CD8-positive, alpha-beta memory T cell (primary cell): ENCODE measurements around the gene AARSD1. TPM values are rescaled to one million over a fixed set of nuclear protein-coding genes. Genes with fewer than 3 reads are reported as not detected.
A peak's percentile ranks its signal among the peaks of the same experiment; 100 is the strongest.
"Not testable (repeated sequence)": the region's sequence is repeated elsewhere in the genome, so short reads cannot be mapped to it uniquely, and the experiment has no call there.

Source experiments
- CTCF ChIA-PET: fragments of 350-600 bp; sonication (Branson Sonifier 250); formaldehyde crosslinking; loops from one replicate; lab custom pipeline; 2021; ENCODE audit warnings: antibody characterized with exemption; lab: Charles Lee
- POLR2A ChIA-PET: fragments of 350-600 bp; sonication (Branson Sonifier 250); formaldehyde crosslinking; loops from one replicate; lab custom pipeline; 2021; ENCODE audit warnings: antibody characterized with exemption; lab: Charles Lee
- DNase-seq, 5 donors: peaks; one replicate each; pipeline versions ENCODE4 v3.0.0 to v3.0.0-alpha.2; 2020 to 2022; ENCODE audit warnings: mixed read lengths in 1 of 5
- H3K27ac ChIP-seq: one replicate; pipeline ENCODE4 v1.7.0; 2013; ENCODE audit warnings: low read depth, mild to moderate bottlenecking, low read length, moderate library complexity
- H3K27me3 ChIP-seq: 2 replicates; pipeline ENCODE4 v1.7.0; 2013; ENCODE audit warnings: low read length, mild to moderate bottlenecking; ENCODE audit not compliant: insufficient read depth, poor library complexity, severe bottlenecking
- H3K36me3 ChIP-seq: 2 replicates; pipeline ENCODE4 v1.7.0; 2013; ENCODE audit warnings: mild to moderate bottlenecking, low read length, moderate library complexity; ENCODE audit not compliant: insufficient read depth
- H3K4me1 ChIP-seq: 2 replicates; pipeline ENCODE4 v1.7.0; 2013; ENCODE audit warnings: mild to moderate bottlenecking, low read length, moderate library complexity; ENCODE audit not compliant: insufficient read depth
- H3K4me3 ChIP-seq: 2 replicates; pipeline ENCODE4 v1.7.0; 2013; ENCODE audit warnings: mild to moderate bottlenecking, low read length
- H3K9me3 ChIP-seq: 2 replicates; pipeline ENCODE4 v1.7.0; 2013; ENCODE audit warnings: mild to moderate bottlenecking, low read length
- H3K27ac Mint-ChIP-seq, 8 donors: one replicate each; pipeline ENCODE4 v1.8.0; 2020 to 2021; ENCODE audit warnings: mixed read lengths in 8 of 8, mild to moderate bottlenecking in 6 of 8, inconsistent platforms in 3 of 8, moderate library complexity in 3 of 8
- H3K27me3 Mint-ChIP-seq, 2 donors: one replicate each; pipeline ENCODE4 v1.8.0; 2020 to 2021; ENCODE audit warnings: mixed read lengths in 2 of 2, mild to moderate bottlenecking in 1 of 2, moderate library complexity in 1 of 2
- H3K36me3 Mint-ChIP-seq, 3 donors: one replicate each; pipeline ENCODE4 v1.8.0; 2020 to 2021; ENCODE audit warnings: mixed read lengths in 3 of 3, inconsistent platforms in 1 of 3, mild to moderate bottlenecking in 1 of 3
- H3K4me1 Mint-ChIP-seq, 3 donors: one replicate each; pipeline ENCODE4 v1.8.0; 2020 to 2021; ENCODE audit warnings: mixed read lengths in 3 of 3, inconsistent platforms in 1 of 3, mild to moderate bottlenecking in 1 of 3
- H3K4me3 Mint-ChIP-seq, 7 donors: one replicate each; pipeline ENCODE4 v1.8.0; 2020 to 2021; ENCODE audit warnings: mixed read lengths in 7 of 7, mild to moderate bottlenecking in 6 of 7, moderate library complexity in 4 of 7, inconsistent platforms in 2 of 7
- H3K9me3 Mint-ChIP-seq, 5 donors: one replicate each; pipeline ENCODE4 v1.8.0; 2020 to 2022; ENCODE audit warnings: mixed read lengths in 5 of 5, mild to moderate bottlenecking in 3 of 5, moderate library complexity in 2 of 5, inconsistent platforms in 1 of 5
- polyA plus RNA-seq: library from polyadenylated mRNA; unstranded; fragments of 300-500 nt; fragmentation: Illumina TruSeq; gene quantifications from one replicate; pipeline ENCODE4 v1.2.3, GENCODE V29; 2021
- total RNA-seq, 2 experiments: library from RNA; stranded (reverse); gene quantifications; one replicate each; pipeline ENCODE4 v1.2.3, GENCODE V29; 2021

Gene AARSD1
- total and polyA plus RNA-seq, 3 experiments from 2014 or later, result 39.4 to 102 (median 99.1) TPM

DNA sequence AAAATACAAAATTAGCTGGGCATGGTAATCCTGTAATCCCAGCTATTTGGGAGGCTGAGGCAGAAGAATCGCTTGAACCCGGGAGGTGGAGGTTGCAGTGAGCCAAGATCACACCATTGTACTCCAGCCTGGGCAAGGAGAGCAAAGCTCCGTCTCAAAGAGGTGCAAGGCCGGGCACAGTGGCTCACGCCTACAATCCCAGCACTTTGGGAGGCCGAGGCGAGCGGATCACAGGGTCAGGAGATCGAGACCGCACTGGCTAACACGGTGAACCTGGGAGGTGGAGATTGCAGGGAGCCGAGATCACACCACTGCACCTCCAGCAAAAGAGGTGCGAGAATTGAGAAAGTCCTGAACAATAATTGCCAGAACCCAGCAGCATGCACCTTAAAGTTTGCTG, 36.6 kb upstream of the AARSD1 start:
- H3K9me3 ChIP-seq, H3K9me3 Mint-ChIP-seq, H3K27ac ChIP-seq, POLR2A ChIA-PET, DNase-seq, H3K4me3 ChIP-seq, CTCF ChIA-PET, H3K27me3 Mint-ChIP-seq, H3K27me3 ChIP-seq: not testable (repeated sequence)
- peaks cover 22% of the 10 kb centered on the region for H3K4me1 ChIP-seq
- Mint-ChIP-seq H3K27ac (peak overlapping the region in 2 of 8 donors; percentile 51 to 66), H3K4me1 (peaks cover 19 to 31% (median 29%) of the 10 kb centered on the region in 3 donors), H3K4me3 (peak overlapping the region in 1 of 7 donors; percentile 35), H3K36me3 (peaks cover 3 to 57% (median 4%) of the 10 kb centered on the region in 3 donors)
- peaks cover 18% of the 10 kb centered on the region for H3K36me3 ChIP-seq

DNA sequence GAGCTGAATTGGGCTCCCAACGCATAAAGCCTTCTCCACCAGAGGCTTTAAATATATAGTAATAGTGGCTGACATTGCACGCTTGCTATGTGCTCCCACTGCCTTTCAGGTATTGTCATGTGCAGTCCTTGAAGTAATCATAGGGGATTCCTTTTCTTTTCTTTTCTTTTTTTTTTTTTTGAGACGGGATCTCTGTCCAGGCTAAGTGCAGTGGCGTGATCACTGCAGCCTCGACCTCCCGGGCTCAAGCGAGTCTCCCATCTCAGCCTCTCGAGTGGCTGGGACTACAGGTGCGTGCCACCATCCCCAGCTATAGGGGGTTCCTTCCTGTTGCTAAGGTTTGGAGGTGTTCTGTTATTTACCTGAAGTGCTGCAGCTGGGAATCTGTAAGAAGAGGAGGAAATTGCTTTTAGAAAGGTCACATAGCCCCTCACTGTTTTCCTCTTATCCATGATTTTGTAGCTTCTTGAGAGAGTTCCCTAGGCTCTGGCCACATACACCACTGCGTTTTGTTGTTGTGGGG, 34.8 kb upstream of the AARSD1 start:
- ChIA-PET POLR2A (interaction anchor here (0.7 to 2.2 kb wide), 12 partner anchors 8 to 485 kb away, joined by 4 to 28 read pairs (median 7); partner anchors contain the start of genes DHX8, IFI35, NBR1 and RND2), CTCF (interaction anchor here (1.1 to 2.4 kb wide), 10 partner anchors 8 to 484 kb away, joined by 3 to 16 read pairs (median 8); partner anchors contain the start of genes BRCA1, DHX8, IFI35 and PTGES3L)
- Mint-ChIP-seq H3K36me3 (peaks cover 3 to 57% (median 4%) of the 10 kb centered on the region in 3 donors), H3K4me3 (peak overlapping the region; percentile 79 to 97 (median 96)), H3K27me3 (no peaks in the 10 kb centered on the region), H3K27ac (peak overlapping the region; percentile 89 to 100 (median 99)), H3K4me1 (peaks cover 22 to 31% (median 29%) of the 10 kb centered on the region in 3 donors), H3K9me3 (no peaks in the 10 kb centered on the region)
- H3K4me3 ChIP-seq, result peak overlapping the region; percentile 90
- DNase-seq, result no peak
- H3K9me3 ChIP-seq, result no peaks in the 10 kb centered on the region
- peaks cover 18% of the 10 kb centered on the region for H3K36me3 ChIP-seq
- peak overlapping the region; percentile 94 for H3K27ac ChIP-seq
- H3K4me1 ChIP-seq, result peaks cover 22% of the 10 kb centered on the region
- H3K27me3 ChIP-seq, result no peaks in the 10 kb centered on the region

DNA sequence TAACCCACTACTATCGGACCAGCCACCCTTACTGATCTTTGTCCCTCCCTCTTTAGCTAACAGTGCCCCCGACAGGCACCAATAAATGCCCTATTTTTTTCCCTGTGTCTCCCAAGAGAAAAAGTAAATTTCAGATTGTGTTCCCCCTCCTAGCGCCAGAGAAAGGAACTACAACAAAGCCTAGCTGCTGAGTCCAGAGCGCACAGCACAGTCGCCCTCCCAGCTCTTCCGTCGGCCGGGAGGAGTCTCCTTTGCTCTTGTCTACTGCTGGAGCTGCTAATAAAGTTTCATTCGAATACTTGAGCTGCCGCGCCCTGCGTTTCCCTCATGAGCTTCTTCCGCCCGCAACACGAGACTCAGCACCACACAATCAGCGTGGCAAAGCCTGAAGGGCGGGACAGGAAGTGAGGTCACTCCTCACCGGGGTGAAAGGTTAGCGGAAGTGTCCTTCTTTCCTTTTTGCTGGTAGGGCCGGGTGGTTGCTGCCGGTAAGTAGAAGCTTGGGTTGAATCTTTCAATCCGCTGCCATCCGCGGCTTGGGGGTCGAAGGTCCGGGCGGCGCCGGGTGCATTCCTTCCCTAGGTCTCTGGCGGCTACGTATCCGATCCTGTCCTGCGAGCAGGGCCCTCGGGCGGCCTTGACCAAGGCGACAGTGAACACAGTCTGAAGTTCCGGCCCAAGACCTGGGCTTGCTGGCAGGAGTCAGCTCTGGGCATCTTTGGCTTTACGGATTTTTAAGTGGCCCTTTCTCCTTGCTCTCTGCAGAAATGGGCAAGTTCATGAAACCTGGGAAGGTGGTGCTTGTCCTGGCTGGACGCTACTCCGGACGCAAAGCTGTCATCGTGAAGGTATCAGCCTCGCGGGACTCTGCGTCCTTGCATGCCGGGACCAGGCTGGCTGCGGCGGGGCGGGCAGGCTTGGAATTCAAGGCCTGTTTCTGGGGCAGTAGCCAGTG, 34.0 kb upstream of the AARSD1 start, which contains the start of gene RPL27:
Gene RPL27, plus strand, starts transcription at position 436 of the 955 bp plus-strand sequence. Its CDS starts 332 bp downstream, at position 768.
- POLR2A ChIA-PET, result interaction anchor here (0.6 to 2.2 kb wide), 28 partner anchors 9 to 1904 kb away, joined by 3 to 28 read pairs (median 5); partner anchors contain the start of genes ARL4D, BECN1, BRCA1 and DHX8
- peak within 1 kb of the TSS; percentile 79 to 97 (median 96) for H3K4me3 Mint-ChIP-seq
- H3K9me3 Mint-ChIP-seq, result no peaks in the 10 kb centered on the region
- H3K27ac Mint-ChIP-seq, result peak within 1 kb of the TSS; percentile 89 to 100 (median 99)
- H3K36me3 Mint-ChIP-seq, result peaks cover 3 to 56% (median 4%) of the 10 kb centered on the region in 3 donors
- H3K27me3 Mint-ChIP-seq, result no peaks in the 10 kb centered on the region
- Histone ChIP-seq H3K9me3 (no peaks in the 10 kb centered on the region), H3K4me3 (peak within 1 kb of the TSS; percentile 90), H3K36me3 (peaks cover 18% of the 10 kb centered on the region), H3K27ac (peak within 1 kb of the TSS; percentile 94), H3K27me3 (no peaks in the 10 kb centered on the region), H3K4me1 (peaks cover 22% of the 10 kb centered on the region)
- H3K4me1 Mint-ChIP-seq, result peaks cover 22 to 31% (median 29%) of the 10 kb centered on the region in 3 donors
- peak; percentile 92 to 99 (median 97) for DNase-seq
- CTCF ChIA-PET, result interaction anchor here (0.7 to 2.4 kb wide), 24 partner anchors 9 to 485 kb away, joined by 3 to 16 read pairs (median 4); partner anchors contain the start of genes BRCA1, DHX8, IFI35 and NBR1

DNA sequence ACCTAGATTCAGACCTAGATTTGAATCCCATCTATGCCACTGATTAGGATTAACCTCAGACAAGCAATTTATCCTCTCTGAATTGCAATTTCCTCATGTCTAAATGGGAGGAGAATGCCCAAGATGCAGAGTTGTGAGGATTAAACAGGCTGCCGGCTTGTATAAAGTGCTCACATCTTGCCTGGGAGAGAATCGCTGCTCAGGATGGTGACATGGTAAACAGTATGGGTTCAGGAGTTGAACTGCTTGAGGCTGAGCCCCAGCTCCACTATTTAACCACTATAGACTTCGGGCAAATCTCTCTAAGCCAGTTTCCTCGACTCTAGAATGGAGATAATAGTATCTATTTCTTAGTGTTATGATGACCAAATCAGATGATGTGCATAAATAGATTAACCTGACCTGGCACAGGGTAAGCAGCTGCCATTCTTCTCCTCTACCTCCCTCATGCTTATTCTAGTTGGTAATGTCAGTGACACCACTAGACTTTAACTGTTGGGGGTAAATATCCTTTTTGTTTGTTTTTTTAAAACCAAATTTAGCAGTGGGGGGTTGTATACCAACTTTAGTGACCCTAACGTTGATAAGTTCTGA, 33.2 kb upstream of the AARSD1 start:
- H3K27ac ChIP-seq, result peak overlapping the region; percentile 48
- peaks cover 3 to 56% (median 4%) of the 10 kb centered on the region in 3 donors for H3K36me3 Mint-ChIP-seq
- H3K27me3 ChIP-seq, result no peaks in the 10 kb centered on the region
- H3K4me1 ChIP-seq, result peaks cover 22% of the 10 kb centered on the region
- no peaks in the 10 kb centered on the region for H3K9me3 Mint-ChIP-seq
- H3K4me3 Mint-ChIP-seq, result peak overlapping the region; percentile 79 to 97 (median 96)
- H3K9me3 ChIP-seq, result no peaks in the 10 kb centered on the region
- H3K4me1 Mint-ChIP-seq, result peaks cover 22 to 31% (median 29%) of the 10 kb centered on the region in 3 donors
- H3K36me3 ChIP-seq, result peaks cover 23% of the 10 kb centered on the region
- H3K27ac Mint-ChIP-seq, result peak overlapping the region; percentile 89 to 100 (median 99)
- ChIA-PET POLR2A (interaction anchor here (0.6 to 2.2 kb wide), 26 partner anchors 9 to 1905 kb away, joined by 3 to 28 read pairs (median 5); partner anchors contain the start of genes ARL4D, BECN1, BRCA1 and DHX8), CTCF (interaction anchor here (0.7 to 2.4 kb wide), 21 partner anchors 9 to 486 kb away, joined by 3 to 16 read pairs (median 5); partner anchors contain the start of genes DHX8, IFI35, NBR1 and PSME3)
- no peak overlapping the region for H3K4me3 ChIP-seq
- no peaks in the 10 kb centered on the region for H3K27me3 Mint-ChIP-seq
- DNase-seq, result peak in 1 of 5 donors; percentile 37

DNA sequence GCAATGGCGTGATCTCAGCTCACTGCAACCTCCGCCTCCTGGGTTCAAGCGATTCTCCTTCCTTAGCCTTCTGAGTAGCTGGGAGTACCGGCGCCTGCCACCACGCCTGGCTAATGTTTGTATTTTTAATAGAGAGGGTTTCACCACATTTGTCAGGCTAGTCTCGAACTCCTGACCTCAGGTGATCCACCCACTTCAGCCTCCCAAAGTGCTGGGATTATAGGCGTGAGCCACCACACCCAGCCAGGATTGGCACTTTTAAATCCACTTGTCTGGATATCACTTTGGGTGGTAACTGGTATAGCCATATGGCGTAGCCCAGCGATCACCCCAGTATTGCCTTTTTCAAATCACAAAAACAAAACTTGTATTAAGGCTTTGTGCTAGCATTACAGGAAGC, 29.7 kb upstream of the AARSD1 start:
- Mint-ChIP-seq H3K4me1 (peaks cover 12 to 16% (median 14%) of the 10 kb centered on the region in 3 donors), H3K36me3 (peaks cover 5 to 56% (median 11%) of the 10 kb centered on the region in 3 donors), H3K27ac (peak overlapping the region in 2 of 8 donors; percentile 5 to 54)
- H3K4me1 ChIP-seq, result peaks cover 10% of the 10 kb centered on the region
- POLR2A ChIA-PET, H3K4me3 ChIP-seq, H3K27ac ChIP-seq, DNase-seq, H3K9me3 ChIP-seq, CTCF ChIA-PET, H3K27me3 ChIP-seq, H3K27me3 Mint-ChIP-seq, H3K4me3 Mint-ChIP-seq, H3K9me3 Mint-ChIP-seq: not testable (repeated sequence)
- peaks cover 32% of the 10 kb centered on the region for H3K36me3 ChIP-seq

DNA sequence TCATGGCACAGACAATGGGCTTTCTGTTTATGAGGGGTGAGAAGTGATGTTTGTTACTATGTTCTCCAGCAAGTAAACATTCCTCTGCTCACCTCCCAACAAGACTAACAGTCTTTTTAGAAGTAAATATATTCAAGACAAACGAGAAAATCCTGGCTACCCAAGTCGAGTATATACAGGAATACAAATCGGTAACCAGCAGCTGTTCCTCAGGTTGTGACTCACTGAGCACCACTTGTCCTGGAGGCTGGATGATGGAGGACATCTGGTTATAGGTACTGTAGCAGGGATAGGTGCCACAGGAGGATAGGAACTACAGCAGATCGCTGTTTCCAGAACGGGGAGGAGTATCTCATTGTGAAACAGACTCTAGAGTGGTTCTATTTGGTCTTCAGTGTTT, 28.6 kb upstream of the AARSD1 start:
- no peaks in the 10 kb centered on the region for H3K9me3 Mint-ChIP-seq
- no peaks in the 10 kb centered on the region for H3K27me3 ChIP-seq
- no peaks in the 10 kb centered on the region for H3K27me3 Mint-ChIP-seq
- CTCF ChIA-PET, result no interaction called here
- peaks cover 5 to 61% (median 13%) of the 10 kb centered on the region in 3 donors for H3K36me3 Mint-ChIP-seq
- H3K27ac ChIP-seq, result no peak overlapping the region
- peaks cover 7% of the 10 kb centered on the region for H3K4me1 ChIP-seq
- DNase-seq, result no peak
- H3K4me1 Mint-ChIP-seq, result peaks cover 6 to 7% (median 6%) of the 10 kb centered on the region in 3 donors
- H3K27ac Mint-ChIP-seq, result peak overlapping the region in 5 of 8 donors; percentile 5 to 80 (median 42)
- no peaks in the 10 kb centered on the region for H3K9me3 ChIP-seq
- POLR2A ChIA-PET, result interaction anchor here (0.6 kb wide), 1 partner anchor 452 kb away, joined by 3 read pairs; no protein-coding TSS in a partner anchor
- no peak overlapping the region for H3K4me3 ChIP-seq
- H3K4me3 Mint-ChIP-seq, result no peak overlapping the region
- H3K36me3 ChIP-seq, result peaks cover 36% of the 10 kb centered on the region

DNA sequence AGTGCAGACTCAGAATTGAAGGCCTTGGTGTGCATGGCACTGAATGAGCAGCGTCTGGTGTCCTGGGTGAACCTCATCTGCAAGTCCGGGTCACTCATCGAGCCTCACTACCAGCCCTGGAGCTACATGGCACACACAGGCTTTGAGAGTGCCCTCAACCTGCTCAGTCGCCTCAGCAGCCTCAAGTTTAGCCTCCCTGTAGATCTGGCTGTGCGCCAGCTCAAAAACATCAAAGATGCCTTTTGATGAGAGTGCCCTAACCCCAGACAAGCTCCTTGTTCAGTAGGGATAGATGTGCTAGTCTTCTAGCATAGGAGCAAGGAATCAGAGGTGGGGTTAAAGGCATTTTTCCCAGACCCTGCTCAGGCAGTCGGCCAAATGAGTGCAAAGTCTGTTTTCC, 27.2 kb upstream of the AARSD1 start:
- no peak overlapping the region for H3K4me3 Mint-ChIP-seq
- POLR2A ChIA-PET, result no interaction called here
- no peak for DNase-seq
- H3K27me3 ChIP-seq, result no peaks in the 10 kb centered on the region
- peaks cover 0 to 2% (median 0%) of the 10 kb centered on the region in 3 donors for H3K4me1 Mint-ChIP-seq
- no peak overlapping the region for H3K4me3 ChIP-seq
- no peaks in the 10 kb centered on the region for H3K4me1 ChIP-seq
- no peaks in the 10 kb centered on the region for H3K27me3 Mint-ChIP-seq
- no peaks in the 10 kb centered on the region for H3K9me3 Mint-ChIP-seq
- H3K9me3 ChIP-seq, result no peaks in the 10 kb centered on the region
- peaks cover 5 to 73% (median 13%) of the 10 kb centered on the region in 3 donors for H3K36me3 Mint-ChIP-seq
- H3K27ac Mint-ChIP-seq, result peak overlapping the region in 1 of 8 donors; percentile 25
- no peak overlapping the region for H3K27ac ChIP-seq
- CTCF ChIA-PET, result interaction anchor here (1.2 to 1.3 kb wide), 2 partner anchors 11 to 16 kb away, joined by 3 read pairs; partner anchors contain the start of genes IFI35 and RUNDC1
- peaks cover 36% of the 10 kb centered on the region for H3K36me3 ChIP-seq
